Coronary artery (tissue), 2 donors: Measurements from ENCODE around the gene CBX1.

Experiments
- DNase-seq: peaks from one replicate; pipeline ENCODE4 v3.0.0-alpha.2; 2017; ENCODE audit warnings: low spot score
- H3K27ac ChIP-seq, 2 donors: fragments of 200-600 bp; sonication (generic); one replicate each; pipeline ENCODE4 v1.5.1; 2016 to 2019
- H3K4me3 ChIP-seq: fragments of 200-600 bp; sonication (generic); 2 replicates; pipeline ENCODE4 v1.5.1; 2016; ENCODE audit warnings: mild to moderate bottlenecking, moderate library complexity
- CTCF ChIP-seq: fragments of 200-600 bp; sonication (generic); IDR thresholded peaks from one replicate; pipeline ENCODE4 v1.5.1; 2019; ENCODE audit warnings: antibody characterized with exemption

The CBX1 gene

GRCh38 chr17:48062273-48062672, 39.0 kb downstream of the CBX1 start:
- H3K4me3 ChIP-seq, result no peak overlapping the region
- no peak for TF ChIP-seq CTCF
- no peak overlapping the region for H3K27ac ChIP-seq
- DNase-seq, result no peak

GRCh38 chr17:48060249-48060648, 41.0 kb downstream of the CBX1 start:
- TF ChIP-seq CTCF, result no peak
- H3K4me3 ChIP-seq, result no peak overlapping the region
- no peak for DNase-seq
- H3K27ac ChIP-seq, result peak overlapping the region in 1 of 2 donors; percentile 62

GRCh38 chr17:48059125-48059668, 42.1 kb downstream of the CBX1 start:
- no peak for DNase-seq
- Histone ChIP-seq H3K4me3 (no peak overlapping the region), H3K27ac (no peak overlapping the region)
- TF ChIP-seq CTCF, result no peak

GRCh38 chr17:48058393-48059124, 42.7 kb downstream of the CBX1 start:
- Histone ChIP-seq H3K27ac (no peak overlapping the region), H3K4me3 (no peak overlapping the region)
- no peak for DNase-seq
- no peak for TF ChIP-seq CTCF

GRCh38 chr17:48057626-48058025, 43.7 kb downstream of the CBX1 start:
- DNase-seq, result no peak
- TF ChIP-seq CTCF, result no peak
- H3K4me3 ChIP-seq, result no peak overlapping the region
- no peak overlapping the region for H3K27ac ChIP-seq

- no peak for TF ChIP-seq CTCF
- Histone ChIP-seq H3K27ac (no peak overlapping the region), H3K4me3 (no peak overlapping the region)
- no peak for DNase-seq
Observed at GRCh38 chr17:48056879-48057278, 44.4 kb downstream of the CBX1 start.

GRCh38 chr17:48056246-48056745, 45.0 kb downstream of the CBX1 start:
- Histone ChIP-seq H3K27ac (no peak overlapping the region), H3K4me3 (no peak overlapping the region)
- no peak for TF ChIP-seq CTCF
- no peak for DNase-seq
